CD4-positive, alpha-beta T cell treated with Interleukin-10 for 1 hour (primary cell): ENCODE results near the gene EGFLAM.

ENCODE experiments used
- DNase-seq: peaks from one replicate; pipeline ENCODE4 v3.0.0-alpha.2; 2020

Gene EGFLAM

GRCh38 chr5:38483805-38484398 is 225.5 kb downstream of the EGFLAM start:
- DNase-seq = no peak

- no peak for DNase-seq
These were observed 235.8 kb downstream of the EGFLAM start for GRCh38 chr5:38494175-38494574.

- DNase-seq = no peak
These were observed 236.4 kb downstream of the EGFLAM start for GRCh38 chr5:38494763-38495162.

GRCh38 chr5:38497946-38498345 is 239.6 kb downstream of the EGFLAM start:
- DNase-seq = no peak

GRCh38 chr5:38500573-38501260 is 242.4 kb downstream of the EGFLAM start:
- no peak for DNase-seq

- no peak for DNase-seq
These were observed 247.9 kb downstream of the EGFLAM start for GRCh38 chr5:38506302-38506701.

- no peak for DNase-seq
These were observed 250.8 kb downstream of the EGFLAM start for GRCh38 chr5:38509185-38509584.
